HL-60 (cell line): Measurements from ENCODE around the gene ANKRD26.

ENCODE experiments used
- DNase-seq, 2 experiments: peaks; one replicate each; pipeline ENCODE4 v3.0.0-alpha.2; 2010 to 2020; ENCODE audit warnings: low read depth in 1 of 2, low spot score in 1 of 2
- H3K27ac ChIP-seq: fragments of 250-450 bp; sonication (Bioruptor Pico); replicated peaks from 2 replicates; pipeline ENCODE4 v1.5.1; 2020; ENCODE audit warnings: mild to moderate bottlenecking, moderate library complexity
- H3K27me3 ChIP-seq: fragments of 250-450 bp; sonication (Bioruptor Pico); 2 replicates; pipeline ENCODE4 v1.5.1; 2021; ENCODE audit warnings: mild to moderate bottlenecking, moderate library complexity; ENCODE audit not compliant: insufficient read depth, poor library complexity, severe bottlenecking
- H3K4me3 ChIP-seq: replicated peaks from 2 replicates; pipeline ENCODE4 v1.5.1; 2011; ENCODE audit warnings: mild to moderate bottlenecking, control low read depth, low read length; ENCODE audit not compliant: insufficient read depth
- GABPA ChIP-seq: IDR thresholded peaks from 2 replicates; pipeline ENCODE4 v1.6.1; 2012; ENCODE audit warnings: low read depth
- POLR2AphosphoS5 ChIP-seq: IDR thresholded peaks from 2 replicates; pipeline ENCODE4 v1.6.1; 2012; ENCODE audit warnings: low read depth
- SPI1 ChIP-seq: IDR thresholded peaks from 2 replicates; pipeline ENCODE4 v1.6.1; 2012; ENCODE audit warnings: low read depth, mild to moderate bottlenecking, borderline replicate concordance
- TF ChIP-seq, protein P1 (sequence below): IDR thresholded peaks from one replicate; pipeline ENCODE4 v1.5.1; 2011; ENCODE audit warnings: low read length, control low read depth, inconsistent platforms; ENCODE audit not compliant: insufficient read depth
- TF ChIP-seq, protein P2 (sequence below): IDR thresholded peaks from 2 replicates; pipeline ENCODE4 v1.6.1; 2012; ENCODE audit warnings: low read depth; ENCODE audit not compliant: insufficient replicate concordance

ANKRD26 gene

GRCh38 chr10:26977635-26978034, 122.7 kb downstream of the ANKRD26 start:
- no peak overlapping the region for H3K27ac ChIP-seq
- no peak for TF ChIP-seq POLR2AphosphoS5
- TF ChIP-seq SPI1, result no peak
- TF ChIP-seq, protein P1, sequence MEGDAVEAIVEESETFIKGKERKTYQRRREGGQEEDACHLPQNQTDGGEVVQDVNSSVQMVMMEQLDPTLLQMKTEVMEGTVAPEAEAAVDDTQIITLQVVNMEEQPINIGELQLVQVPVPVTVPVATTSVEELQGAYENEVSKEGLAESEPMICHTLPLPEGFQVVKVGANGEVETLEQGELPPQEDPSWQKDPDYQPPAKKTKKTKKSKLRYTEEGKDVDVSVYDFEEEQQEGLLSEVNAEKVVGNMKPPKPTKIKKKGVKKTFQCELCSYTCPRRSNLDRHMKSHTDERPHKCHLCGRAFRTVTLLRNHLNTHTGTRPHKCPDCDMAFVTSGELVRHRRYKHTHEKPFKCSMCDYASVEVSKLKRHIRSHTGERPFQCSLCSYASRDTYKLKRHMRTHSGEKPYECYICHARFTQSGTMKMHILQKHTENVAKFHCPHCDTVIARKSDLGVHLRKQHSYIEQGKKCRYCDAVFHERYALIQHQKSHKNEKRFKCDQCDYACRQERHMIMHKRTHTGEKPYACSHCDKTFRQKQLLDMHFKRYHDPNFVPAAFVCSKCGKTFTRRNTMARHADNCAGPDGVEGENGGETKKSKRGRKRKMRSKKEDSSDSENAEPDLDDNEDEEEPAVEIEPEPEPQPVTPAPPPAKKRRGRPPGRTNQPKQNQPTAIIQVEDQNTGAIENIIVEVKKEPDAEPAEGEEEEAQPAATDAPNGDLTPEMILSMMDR, result no peak
- TF ChIP-seq, protein P2, sequence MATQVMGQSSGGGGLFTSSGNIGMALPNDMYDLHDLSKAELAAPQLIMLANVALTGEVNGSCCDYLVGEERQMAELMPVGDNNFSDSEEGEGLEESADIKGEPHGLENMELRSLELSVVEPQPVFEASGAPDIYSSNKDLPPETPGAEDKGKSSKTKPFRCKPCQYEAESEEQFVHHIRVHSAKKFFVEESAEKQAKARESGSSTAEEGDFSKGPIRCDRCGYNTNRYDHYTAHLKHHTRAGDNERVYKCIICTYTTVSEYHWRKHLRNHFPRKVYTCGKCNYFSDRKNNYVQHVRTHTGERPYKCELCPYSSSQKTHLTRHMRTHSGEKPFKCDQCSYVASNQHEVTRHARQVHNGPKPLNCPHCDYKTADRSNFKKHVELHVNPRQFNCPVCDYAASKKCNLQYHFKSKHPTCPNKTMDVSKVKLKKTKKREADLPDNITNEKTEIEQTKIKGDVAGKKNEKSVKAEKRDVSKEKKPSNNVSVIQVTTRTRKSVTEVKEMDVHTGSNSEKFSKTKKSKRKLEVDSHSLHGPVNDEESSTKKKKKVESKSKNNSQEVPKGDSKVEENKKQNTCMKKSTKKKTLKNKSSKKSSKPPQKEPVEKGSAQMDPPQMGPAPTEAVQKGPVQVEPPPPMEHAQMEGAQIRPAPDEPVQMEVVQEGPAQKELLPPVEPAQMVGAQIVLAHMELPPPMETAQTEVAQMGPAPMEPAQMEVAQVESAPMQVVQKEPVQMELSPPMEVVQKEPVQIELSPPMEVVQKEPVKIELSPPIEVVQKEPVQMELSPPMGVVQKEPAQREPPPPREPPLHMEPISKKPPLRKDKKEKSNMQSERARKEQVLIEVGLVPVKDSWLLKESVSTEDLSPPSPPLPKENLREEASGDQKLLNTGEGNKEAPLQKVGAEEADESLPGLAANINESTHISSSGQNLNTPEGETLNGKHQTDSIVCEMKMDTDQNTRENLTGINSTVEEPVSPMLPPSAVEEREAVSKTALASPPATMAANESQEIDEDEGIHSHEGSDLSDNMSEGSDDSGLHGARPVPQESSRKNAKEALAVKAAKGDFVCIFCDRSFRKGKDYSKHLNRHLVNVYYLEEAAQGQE, result no peak
- no peak for TF ChIP-seq GABPA
- no peaks in the 10 kb centered on the region for H3K27me3 ChIP-seq
- H3K4me3 ChIP-seq, result no peak overlapping the region
- no peak for DNase-seq

GRCh38 chr10:26970667-26971066, 129.6 kb downstream of the ANKRD26 start:
- H3K4me3 ChIP-seq, result no peak overlapping the region
- DNase-seq, result no peak
- TF ChIP-seq SPI1 (no peak), POLR2AphosphoS5 (no peak), GABPA (no peak)
- TF ChIP-seq, protein P2, result no peak
- TF ChIP-seq, protein P1, result no peak
- no peak overlapping the region for H3K27ac ChIP-seq
- H3K27me3 ChIP-seq, result no peaks in the 10 kb centered on the region

- TF ChIP-seq, protein P1, result no peak
- no peak for TF ChIP-seq SPI1
- TF ChIP-seq, protein P2, result no peak
- TF ChIP-seq GABPA, result no peak
- no peak for TF ChIP-seq POLR2AphosphoS5
- no peak overlapping the region for H3K27ac ChIP-seq
- DNase-seq, result no peak
- no peak overlapping the region for H3K4me3 ChIP-seq
- H3K27me3 ChIP-seq, result no peaks in the 10 kb centered on the region
Observed at GRCh38 chr10:26969145-26969926, 131.0 kb downstream of the ANKRD26 start.
